HG03457 (cell line): Measurements from ENCODE around the gene ZNF284.
A peak's percentile ranks its signal among the peaks of the same experiment; 100 is the strongest.

ENCODE experiments used
- ATAC-seq: cut with Tn5 transposase; IDR thresholded peaks from one replicate; pipeline ENCODE4 v1.9.1; 2021; ENCODE audit warnings: moderate number of reproducible peaks; ENCODE audit not compliant: unreplicated experiment

Gene ZNF284

DNA sequence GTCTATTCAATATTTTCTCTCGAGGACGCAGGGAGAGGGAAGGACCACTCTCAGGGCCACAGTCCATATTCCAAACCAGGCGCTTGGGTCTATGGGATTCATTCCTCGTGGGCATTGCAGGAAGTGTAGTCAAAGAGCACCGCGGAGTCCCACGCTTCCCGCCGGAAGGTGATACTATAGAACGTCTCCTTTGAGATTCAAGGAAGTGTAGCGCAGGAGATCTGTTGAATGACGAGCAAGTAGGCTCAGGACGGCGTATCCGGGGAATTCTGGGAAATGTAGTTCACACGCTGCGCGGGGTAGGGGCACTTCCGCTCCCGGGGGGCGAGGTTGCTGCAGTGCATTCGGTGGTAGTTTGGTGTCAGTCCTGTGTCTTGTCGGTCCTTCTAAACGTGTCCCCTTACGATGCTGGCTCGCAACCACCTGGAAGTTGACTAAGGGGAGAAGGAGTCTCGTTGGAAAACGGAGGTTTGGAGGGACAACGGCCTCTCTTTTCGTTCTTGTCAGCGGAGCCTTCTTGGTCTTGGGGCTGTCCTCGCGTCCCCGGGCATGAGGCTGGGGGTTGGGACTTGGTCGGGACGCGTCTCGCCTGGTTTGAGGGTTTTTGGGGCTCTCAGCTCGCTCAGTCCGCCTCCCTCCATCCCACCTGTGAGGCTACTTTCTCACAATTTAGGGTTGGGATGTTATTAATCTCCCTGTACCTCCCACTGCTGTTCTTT is at the start of gene ZNF284:
ZNF284 (plus strand) TSS at position 336 of the 719 bp plus-strand sequence. CDS start 4,231 bp downstream, outside the sequence.
- ATAC-seq, result peak; percentile 83

DNA sequence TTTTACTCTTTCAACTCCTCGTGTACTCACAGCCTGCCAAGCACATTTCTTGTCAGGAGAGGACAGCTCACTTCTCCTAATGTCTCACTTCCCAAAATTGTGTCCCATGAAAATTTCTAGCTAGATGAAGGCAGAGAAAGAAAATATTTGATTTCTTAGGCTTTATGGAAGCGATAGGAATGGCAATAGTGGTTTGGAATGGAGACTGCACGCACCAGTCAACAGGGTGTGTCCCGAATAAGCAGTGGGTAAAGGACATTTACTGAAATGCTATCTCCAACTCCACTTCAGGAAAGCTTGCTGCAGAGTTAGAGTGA is 47.1 kb upstream of the ZNF284 start:
- no peak for ATAC-seq

DNA sequence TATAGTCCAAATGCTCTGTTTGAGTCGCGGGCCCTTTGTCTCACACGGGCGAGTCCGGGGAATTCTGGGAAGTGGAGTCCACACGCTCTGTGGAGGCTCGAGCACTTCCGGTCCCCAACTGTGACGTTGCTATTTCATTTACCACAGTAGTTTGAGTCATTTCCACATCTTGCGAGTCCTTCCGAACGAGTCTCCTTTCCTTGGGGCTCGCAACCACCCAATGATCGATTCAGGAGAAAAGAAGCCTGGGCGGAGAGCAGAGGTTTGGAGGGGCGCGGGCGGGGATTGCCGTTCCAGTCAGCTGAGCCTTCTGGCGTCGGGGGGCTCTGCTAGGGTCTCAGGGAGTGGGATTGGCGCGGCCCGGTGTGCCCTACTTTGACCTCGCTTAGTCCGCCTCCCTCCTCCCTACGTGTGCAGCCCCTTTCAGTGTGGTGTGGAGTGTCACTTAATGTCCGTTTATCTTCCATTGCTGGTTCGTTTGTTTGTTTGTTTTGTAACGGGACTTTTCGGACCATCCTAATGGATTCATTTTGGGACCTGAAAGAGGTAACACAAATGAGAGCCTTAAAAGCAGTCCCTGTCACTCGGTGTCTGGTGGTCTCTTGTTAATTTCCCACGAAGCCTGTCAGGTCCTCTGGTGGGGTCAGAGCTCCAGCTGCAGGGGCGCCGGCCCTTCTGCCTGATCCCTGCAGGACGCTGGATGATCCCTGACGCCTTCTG is 46.6 kb upstream of the ZNF284 start, which contains the start of gene ZNF222:
ZNF222 (plus strand) TSS at position 163 of the 720 bp plus-strand sequence; CDS start at position 221, 58 bp downstream.
- ATAC-seq, result peak; percentile 89

DNA sequence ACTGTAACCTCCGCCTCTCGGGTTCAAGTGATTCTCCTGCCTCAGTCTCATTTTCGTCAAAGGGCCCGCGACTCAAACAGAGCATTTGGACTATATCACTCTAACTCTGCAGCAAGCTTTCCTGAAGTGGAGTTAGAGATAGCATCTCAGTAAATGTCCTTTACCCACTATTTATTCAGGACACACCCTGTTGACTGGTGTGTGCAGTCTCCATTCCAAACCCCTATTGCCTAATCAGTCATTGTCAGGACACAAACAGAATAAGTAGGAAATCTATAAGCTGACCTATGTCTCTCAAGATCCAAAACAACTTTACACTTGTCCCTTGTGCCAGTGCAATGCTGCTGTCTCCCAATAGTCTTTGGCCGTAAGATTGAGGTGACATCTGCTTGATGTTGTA is 45.3 kb upstream of the ZNF284 start:
- no peak for ATAC-seq

DNA sequence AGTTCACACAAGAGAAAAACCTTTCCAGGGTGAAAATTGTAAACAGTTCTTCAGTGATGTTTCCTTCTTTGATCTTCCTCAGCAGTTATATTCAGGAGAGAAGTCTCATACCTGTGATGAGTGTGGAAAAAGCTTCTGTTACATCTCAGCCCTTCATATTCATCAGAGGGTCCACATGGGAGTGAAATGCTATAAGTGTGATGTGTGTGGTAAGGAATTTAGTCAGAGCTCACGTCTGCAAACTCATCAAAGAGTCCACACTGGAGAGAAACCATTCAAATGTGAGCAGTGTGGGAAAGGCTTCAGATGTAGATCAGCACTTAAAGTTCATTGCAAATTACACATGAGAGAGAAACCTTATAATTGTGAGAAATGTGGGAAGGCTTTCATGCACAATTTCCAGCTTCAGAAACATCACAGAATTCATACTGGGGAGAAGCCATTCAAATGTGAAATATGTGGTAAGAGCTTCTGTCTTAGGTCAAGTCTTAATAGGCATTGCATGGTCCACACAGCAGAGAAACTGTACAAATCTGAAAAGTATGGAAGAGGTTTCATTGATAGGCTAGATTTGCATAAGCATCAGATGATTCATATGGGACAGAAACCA is 39.9 kb upstream of the ZNF284 start:
- ATAC-seq, result no peak

DNA sequence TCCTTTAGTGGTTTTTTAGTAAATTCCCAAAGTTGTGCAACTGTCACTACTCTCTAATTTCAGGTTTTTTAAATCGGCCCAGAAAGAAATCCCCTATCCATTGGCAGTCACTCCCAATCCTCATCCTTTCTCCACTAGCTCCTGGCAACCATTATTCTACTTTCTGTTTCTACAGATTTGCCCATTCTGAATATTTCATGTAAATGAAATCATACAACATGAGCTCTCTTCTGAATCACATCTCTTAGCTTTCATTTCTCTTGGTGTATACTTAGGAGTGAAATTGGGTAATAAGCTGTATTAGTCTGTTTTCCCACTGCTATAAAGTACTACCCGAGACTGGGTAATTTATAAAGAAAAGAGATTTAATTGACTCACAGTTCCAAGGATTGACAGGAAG is 29.8 kb upstream of the ZNF284 start:
- no peak for ATAC-seq

DNA sequence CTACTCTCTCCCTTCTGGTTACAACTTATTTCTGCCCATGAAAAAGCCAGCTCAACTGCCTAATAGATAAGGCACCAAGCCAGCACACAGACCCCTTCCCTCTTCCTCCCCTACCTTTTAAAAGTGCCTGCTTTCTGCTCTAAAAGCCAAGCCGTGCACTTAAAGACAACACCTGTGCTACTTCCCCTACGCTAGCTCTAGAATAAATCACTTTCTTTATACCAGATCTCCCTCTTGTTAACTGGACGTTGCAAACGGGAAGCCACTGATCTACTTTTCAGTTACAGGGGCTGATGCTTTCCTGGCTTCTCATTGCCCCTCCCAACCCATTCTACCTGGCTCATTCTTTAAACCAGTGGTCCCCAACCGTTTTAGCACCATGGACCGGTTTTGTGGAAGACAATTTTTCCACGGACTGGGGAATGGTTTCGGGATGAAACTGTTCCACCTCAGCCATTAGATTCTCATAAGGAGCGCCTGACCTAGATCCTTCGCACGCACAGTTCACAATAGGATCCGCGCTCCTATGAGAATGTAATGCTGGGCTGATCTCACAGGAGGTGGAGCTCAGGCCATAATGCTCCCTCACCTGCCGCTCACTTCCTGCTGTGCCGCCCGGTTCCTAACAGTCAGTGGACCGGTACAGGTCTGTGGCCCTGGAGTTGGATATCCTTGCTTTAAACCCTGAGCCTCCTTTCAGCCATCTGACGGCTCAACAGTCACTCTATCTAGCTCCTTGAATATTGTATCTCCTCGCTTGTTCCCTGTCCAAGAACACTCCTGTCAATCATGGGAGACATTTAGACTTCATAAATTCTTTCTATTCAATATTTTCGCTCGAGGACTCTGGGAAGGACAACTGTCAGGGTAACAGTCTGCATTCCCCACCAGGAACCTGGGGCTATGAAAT is 21.0 kb upstream of the ZNF284 start:
- peak; percentile 19 for ATAC-seq

DNA sequence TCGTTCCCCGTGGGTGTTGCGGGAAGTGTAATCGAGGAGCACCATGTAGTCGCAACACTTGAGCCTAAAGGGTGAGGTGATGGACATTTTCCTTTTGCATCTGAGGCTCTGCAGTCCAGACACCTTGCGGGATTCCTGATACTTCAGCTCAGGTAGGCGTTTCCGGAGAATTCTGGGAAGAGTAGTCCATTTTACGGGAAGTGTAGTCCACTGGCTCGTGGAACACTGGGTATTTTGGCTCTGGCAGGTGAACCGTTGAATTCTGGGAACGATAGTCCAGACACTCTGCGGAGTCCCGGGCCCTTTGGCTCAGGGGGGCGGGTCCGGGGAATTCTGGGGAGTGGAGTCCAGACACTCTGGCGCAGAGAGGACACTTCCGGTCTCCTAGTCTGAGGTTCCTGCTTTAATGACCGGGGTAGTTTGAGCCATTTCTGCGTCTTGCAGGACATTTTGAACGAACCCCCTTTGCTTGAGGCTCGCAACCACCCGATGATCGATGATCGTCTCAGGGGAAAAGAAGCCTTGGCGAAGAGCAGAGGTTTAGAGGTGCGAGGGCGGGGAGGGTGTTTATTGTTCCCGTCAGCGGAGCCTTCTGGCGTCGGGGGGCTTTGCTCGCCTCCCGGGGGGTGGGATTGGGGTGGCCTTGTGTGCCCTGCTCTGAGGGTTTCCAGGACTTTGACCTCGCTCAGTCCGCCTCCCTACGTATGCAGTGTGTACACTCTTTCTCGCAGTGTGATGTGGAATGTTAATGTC is 20.1 kb upstream of the ZNF284 start, which contains the start of gene ZNF223:
ZNF223 (plus strand) TSS at position 387 of the 753 bp plus-strand sequence. CDS start 3,141 bp downstream, outside the sequence.
- peak; percentile 54 for ATAC-seq

DNA sequence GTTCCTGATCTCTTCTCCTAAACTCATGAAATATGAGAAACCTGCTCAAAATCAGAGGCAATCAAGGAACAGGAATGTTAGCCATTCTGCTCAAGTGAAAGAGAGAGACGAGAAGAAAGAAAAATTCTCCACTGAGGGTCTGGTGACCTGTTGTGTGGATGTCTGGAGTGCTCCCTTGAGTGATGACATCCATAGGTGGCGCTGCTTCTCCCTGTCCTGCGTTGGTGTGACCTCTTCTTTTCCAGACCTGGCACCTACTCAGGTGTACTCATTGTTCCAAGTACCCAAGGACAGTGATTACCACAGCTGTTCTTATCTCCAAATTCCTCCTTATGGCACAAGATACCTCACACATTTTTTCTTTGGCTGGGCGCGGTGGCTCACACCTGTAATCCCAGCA is 16.1 kb upstream of the ZNF284 start:
- ATAC-seq, result no peak

DNA sequence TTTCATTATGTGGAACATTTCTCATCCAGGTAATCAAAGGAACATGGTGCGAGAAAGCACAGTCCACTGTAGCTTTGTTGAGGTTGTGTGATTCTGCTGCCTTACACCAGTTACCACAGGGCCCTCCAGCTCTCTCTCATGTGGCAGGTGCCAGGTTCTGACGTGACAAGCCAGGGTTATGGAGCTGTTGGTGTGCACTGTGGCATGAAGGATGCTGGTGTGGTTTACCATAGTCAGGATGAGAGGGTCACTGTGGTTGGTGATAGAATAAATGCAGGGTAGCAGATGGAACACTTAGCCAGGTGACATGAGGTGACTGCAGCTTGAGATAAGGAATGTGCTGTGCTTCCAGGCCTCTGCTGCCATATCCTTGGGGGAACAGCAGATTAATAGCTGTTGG is 12.7 kb upstream of the ZNF284 start:
- no peak for ATAC-seq

DNA sequence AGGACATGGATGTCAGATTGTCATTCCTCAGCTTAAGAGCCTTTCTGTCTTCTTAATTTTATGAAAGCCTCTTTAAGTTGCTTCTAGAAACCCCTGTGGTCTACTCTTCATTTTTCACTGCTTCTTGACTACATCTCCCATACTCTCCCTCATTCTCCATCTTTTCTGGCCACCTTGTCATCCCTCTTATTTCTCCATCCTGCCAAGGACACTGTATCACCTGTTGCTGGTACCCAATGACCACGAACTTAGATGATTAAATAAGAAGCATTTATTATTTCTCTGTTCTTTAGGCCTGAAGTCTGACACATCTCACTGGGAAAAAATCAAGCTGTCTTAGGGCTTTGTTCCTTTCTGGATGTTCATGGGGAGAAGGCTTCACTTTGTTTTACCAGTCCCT is 10.9 kb upstream of the ZNF284 start:
- ATAC-seq, result no peak

DNA sequence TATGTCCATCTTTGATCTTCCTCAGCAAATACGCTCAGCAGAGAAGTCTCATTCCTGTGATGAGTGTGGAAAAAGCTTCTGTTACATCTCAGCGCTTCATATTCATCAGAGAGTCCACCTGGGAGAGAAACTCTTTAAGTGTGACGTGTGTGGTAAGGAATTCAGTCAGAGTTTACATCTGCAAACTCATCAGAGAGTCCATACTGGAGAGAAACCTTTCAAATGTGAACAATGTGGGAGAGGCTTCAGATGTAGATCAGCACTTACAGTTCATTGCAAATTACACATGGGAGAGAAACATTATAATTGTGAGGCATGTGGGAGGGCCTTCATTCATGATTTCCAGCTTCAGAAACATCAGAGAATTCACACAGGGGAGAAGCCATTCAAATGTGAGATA is 5.7 kb upstream of the ZNF284 start:
- ATAC-seq, result no peak

DNA sequence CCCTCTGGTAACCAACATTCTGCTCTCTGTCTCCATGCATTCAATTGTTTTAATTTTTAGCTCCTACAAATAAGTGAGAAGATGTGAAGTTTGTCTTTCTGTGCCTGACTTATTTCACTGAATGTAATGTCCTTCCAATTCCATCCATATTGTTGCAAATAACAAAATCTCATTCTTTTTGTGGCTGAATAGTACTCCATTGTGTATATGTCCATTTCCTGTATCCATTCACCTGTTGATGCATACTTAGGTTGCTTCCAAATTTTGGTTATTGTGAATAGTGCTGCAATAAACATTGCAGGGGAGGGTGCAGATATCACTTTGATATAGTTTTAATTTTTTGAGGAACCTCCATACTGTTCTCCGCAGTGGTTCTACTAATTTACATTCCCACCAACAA is 2.5 kb upstream of the ZNF284 start:
- ATAC-seq, result no peak

DNA sequence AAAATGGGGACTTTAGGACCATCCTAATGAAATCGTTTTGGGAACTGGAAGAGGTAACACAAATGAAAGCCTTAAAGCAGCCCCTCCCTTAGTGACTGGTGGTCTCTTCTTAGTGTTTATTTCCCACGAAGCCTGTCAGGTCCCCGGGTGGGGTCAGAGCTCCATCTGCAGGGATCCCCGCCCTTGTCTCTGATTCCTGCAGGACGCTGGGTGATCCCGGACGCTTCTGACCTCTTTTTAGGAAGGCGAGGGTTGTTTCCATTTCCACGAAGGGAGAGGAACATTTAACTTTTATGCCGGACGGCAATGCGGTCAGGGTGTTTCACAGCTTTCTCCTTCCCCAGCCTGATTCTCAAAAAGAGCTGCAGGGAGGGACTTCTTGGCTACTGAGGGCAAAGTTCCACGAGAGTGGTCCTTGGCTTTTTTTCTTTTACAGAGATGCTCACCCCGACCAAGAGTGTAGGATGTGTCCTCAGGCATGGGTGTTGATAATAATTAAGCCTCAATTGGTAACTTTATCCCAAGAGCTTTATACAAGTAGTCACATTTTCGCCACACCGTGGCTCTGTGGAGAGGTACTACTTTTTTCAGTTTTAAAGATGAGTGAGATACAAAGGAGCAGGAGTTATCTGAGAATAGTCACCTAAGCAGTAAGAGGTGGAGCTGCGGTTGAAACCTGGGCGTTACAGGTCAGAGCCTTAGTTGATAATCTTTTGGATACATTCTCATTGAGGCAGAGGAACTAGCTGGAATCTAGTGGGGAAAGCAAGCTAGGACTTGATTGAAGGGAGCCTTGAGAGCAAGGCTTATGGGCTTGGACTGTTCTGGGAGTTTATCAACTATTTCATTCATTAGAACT is 813 bp downstream of the ZNF284 start:
- ATAC-seq, result no peak

DNA sequence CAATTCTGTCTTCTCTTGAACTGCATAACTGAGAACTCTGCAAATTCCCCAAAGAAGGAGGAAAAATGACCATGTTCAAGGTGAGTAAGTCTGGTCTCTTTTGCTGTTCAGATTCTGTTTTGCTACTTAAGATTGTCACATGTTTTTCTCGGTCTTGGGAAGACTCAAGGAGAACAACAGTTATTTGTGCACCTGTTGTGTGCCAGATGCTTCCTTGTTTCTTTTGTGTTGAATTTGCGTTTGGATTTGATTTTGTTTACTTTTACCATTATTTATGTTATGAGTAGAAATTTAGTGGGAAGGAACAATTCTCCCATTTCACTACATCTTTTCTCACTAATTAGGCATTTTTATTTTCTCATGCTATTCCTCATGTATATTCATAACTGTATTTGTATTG is 4.4 kb downstream of the ZNF284 start:
- ATAC-seq, result no peak

DNA sequence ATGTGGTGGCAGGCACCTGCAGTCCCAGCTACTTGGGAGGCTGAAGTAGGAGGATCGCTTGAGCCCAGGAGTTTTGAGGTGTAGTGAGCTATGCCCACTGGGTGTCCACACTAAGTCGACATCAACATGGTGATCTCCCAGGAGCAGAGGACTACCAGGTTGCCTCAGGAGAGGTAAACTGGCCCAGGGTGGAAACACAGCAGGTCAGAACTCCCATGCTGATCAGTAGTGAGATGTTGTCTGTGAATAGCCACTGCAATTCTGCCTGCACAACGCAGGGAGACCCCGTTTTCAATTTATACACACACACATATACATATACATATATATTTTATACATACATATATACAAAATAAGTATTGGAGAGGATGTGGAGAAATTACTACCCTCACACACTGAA is 20.1 kb downstream of the ZNF284 start:
- no peak for ATAC-seq

DNA sequence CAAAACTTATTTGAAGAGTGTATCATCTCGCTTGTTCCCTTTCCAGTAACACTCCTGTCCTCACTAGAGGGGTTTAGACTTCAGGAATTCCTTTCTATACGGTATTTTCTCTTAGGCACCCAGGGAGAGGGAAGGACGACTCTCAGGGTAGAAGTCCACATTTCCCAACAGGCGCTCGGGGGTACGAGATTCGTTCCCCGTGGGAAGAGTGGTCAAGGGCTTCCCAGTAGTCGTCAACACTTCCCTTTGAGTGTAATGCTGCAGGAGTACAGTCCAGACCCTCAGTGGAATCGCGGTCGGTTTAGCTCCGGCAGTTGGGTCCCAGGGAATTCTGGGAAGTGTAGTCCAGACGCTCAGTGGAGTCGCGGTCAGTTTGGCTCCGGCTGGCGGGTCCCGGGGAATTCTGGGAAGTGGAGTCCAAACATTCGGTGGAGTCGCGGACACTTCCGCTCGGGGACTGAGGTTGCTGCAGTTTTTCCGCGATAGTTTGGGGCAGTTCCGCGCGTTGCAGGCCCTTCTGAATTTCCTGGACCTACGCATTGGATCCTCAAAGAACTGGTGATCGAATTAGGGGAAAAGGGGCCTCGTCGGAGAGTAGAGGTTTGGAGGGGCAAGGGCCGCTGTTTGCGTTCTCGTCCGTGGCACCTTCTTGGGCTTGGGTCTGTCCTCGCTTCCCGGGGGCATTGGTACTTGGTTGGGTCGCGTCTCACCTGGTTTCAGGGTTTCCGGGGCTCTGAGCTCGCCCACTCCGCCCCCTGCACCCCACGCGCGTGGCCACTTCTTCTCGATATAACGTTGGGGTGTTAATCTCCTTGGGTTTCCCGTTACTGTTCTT is 22.2 kb downstream of the ZNF284 start, which contains the start of gene ZNF224:
ZNF224 (plus strand) TSS at position 431 of the 835 bp plus-strand sequence. CDS start 3,513 bp downstream, outside the sequence.
- ATAC-seq, result peak; percentile 51

DNA sequence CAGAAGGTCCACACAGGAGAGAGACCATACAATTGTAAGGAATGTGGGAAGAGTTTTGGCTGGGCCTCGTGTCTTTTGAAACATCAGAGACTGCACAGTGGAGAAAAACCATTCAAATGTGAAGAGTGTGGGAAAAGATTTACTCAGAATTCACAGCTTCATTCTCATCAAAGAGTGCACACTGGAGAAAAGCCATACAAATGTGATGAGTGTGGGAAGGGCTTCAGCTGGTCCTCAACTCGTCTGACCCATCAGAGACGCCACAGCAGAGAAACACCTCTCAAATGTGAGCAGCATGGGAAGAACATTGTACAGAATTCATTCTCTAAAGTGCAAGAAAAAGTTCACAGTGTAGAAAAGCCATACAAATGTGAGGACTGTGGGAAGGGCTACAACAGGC is 35.8 kb downstream of the ZNF284 start:
- ATAC-seq, result no peak
